Prostate gland (tissue), 2 donors: Measurements from ENCODE around the gene SPX.

ENCODE experiments used
- POLR2A ChIP-seq: fragments of 450-650 bp; IDR thresholded peaks from one replicate; pipeline ENCODE4 v1.6.1; 2016; ENCODE audit warnings: antibody characterized with exemption, mild to moderate bottlenecking
- TF ChIP-seq, protein P1 (sequence below), 4 experiments: fragments of 200-600 bp in 2 of 4; fragments of 450-650 bp in 2 of 4; sonication (generic) in 2 of 4; IDR thresholded peaks; 1 replicate in 3 of 4; 2 replicates in 1 of 4; pipeline ENCODE4 v1.5.1; 2016 to 2019; ENCODE audit warnings: antibody characterized with exemption in 4 of 4, mild to moderate bottlenecking in 2 of 4, moderate library complexity in 2 of 4

DNA sequence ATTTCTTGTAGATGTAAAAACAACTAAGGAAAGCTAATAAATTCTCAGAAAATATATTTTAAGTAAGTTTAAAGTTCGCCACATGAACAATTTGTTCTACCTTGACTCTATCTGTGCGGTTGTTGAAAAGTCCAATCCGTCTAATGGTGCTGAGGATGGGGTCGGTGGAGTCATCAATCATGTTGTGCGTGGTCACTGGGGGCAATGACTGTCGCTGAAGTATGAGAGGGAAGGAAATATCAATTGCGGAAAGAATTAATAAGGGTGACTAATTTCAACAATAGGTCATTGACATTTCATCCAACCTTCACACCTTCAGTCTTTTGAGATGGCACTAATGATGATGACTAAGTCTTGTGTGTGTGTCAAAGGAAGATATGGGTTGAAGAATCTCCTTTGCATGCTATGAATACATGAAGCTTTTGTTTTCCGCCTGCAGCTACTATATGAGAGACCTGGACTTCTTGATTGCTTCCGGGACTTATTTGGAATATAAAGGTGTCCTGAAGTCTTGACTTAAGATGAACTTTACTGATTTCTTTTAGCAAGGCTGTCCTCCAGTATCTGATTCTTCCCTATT is 32.1 kb downstream of the SPX start:
- TF ChIP-seq, protein P1, sequence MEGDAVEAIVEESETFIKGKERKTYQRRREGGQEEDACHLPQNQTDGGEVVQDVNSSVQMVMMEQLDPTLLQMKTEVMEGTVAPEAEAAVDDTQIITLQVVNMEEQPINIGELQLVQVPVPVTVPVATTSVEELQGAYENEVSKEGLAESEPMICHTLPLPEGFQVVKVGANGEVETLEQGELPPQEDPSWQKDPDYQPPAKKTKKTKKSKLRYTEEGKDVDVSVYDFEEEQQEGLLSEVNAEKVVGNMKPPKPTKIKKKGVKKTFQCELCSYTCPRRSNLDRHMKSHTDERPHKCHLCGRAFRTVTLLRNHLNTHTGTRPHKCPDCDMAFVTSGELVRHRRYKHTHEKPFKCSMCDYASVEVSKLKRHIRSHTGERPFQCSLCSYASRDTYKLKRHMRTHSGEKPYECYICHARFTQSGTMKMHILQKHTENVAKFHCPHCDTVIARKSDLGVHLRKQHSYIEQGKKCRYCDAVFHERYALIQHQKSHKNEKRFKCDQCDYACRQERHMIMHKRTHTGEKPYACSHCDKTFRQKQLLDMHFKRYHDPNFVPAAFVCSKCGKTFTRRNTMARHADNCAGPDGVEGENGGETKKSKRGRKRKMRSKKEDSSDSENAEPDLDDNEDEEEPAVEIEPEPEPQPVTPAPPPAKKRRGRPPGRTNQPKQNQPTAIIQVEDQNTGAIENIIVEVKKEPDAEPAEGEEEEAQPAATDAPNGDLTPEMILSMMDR (IDR thresholded peaks at IDR 0.05): no peak
- TF ChIP-seq POLR2A: no peak
